Vagina (tissue), 2 donors: ENCODE data around the gene SH3BGRL3.

Experiments used
- CTCF ChIP-seq, 3 experiments: fragments of 450-650 bp in 2 of 3; fragments of 200-600 bp in 1 of 3; sonication (generic) in 1 of 3; IDR thresholded peaks; one replicate each; pipeline ENCODE4 v1.5.1; 2017 to 2019; ENCODE audit warnings: antibody characterized with exemption in 3 of 3, mild to moderate bottlenecking in 2 of 3, moderate library complexity in 2 of 3
- POLR2A ChIP-seq, 2 donors: fragments of 450-650 bp; IDR thresholded peaks; one replicate each; pipeline ENCODE4 v1.6.1; 2017; ENCODE audit warnings: antibody characterized with exemption in 2 of 2, mild to moderate bottlenecking in 2 of 2, moderate library complexity in 2 of 2
- POLR2AphosphoS5 ChIP-seq, 2 donors: sonication (generic); formaldehyde crosslinking; IDR thresholded peaks; one replicate each; pipeline ENCODE4 v1.9.0; 2017; ENCODE audit warnings: antibody characterized with exemption in 2 of 2, mild to moderate bottlenecking in 2 of 2, low read depth in 1 of 2; ENCODE audit not compliant: insufficient read depth in 1 of 2

- TF ChIP-seq CTCF (IDR thresholded peaks at IDR 0.05) (no peak), POLR2A (IDR thresholded peaks at IDR 0.05) (no peak), POLR2AphosphoS5 (IDR thresholded peaks at IDR 0.05; ENCODE audit: insufficient read depth in 1 of 2, low read depth in 1 of 2) (no peak)
These were observed 38.6 kb downstream of the SH3BGRL3 start for GRCh38 chr1:26318338-26319064.
